Panc1 (cell line): ENCODE results near the gene MIER2. TPM values are rescaled to one million over a fixed set of nuclear protein-coding genes. Genes with fewer than 3 reads are reported as not detected.

Source experiments
- ATAC-seq: fragments of 200-7000 bp; cut with Tn5 transposase; 2 replicates; pipeline ENCODE4 v1.9.1; 2020; ENCODE audit warnings: mild to moderate bottlenecking, moderate library complexity
- BruUV-seq: library from RNA; stranded (reverse); fragments of 400-500 nt; replicated peaks from 2 replicates; lab custom pipeline; 2021; lab: Mats Ljungman, UMichigan
- CTCF ChIA-PET: fragments of 300-600 bp; sonication (Branson Sonifier 250); formaldehyde crosslinking; loops from one replicate; lab custom pipeline; 2022; ENCODE audit warnings: antibody characterized with exemption; lab: Charles Lee
- POLR2A ChIA-PET: fragments of 300-600 bp; sonication (Branson Sonifier 250); formaldehyde crosslinking; loops from one replicate; lab custom pipeline; 2022; ENCODE audit warnings: antibody characterized with exemption; lab: Charles Lee
- DNase-seq: peaks from one replicate; pipeline ENCODE4 v3.0.0-alpha.2; 2010; ENCODE audit warnings: low read depth, low spot score
- H3K27ac ChIP-seq: 2 replicates; pipeline ENCODE4 v1.5.1; 2011; ENCODE audit warnings: mild to moderate bottlenecking, low read length, inconsistent platforms
- H3K27me3 ChIP-seq: fragments of 200-500 bp; sonication (Bioruptor generic); 2 replicates; pipeline ENCODE4 v1.6.0; 2014; ENCODE audit warnings: low read length, inconsistent platforms; ENCODE audit not compliant: control insufficient read depth, insufficient read depth
- H3K36me3 ChIP-seq: fragments of 200-500 bp; sonication (Bioruptor generic); 2 replicates; pipeline ENCODE4 v1.5.1; 2014; ENCODE audit warnings: inconsistent platforms, mild to moderate bottlenecking, low read length, moderate library complexity; ENCODE audit not compliant: control insufficient read depth, insufficient read depth
- H3K4me1 ChIP-seq: 2 replicates; pipeline ENCODE4 v1.5.1; 2011; ENCODE audit warnings: inconsistent platforms, mild to moderate bottlenecking, low read length, moderate library complexity; ENCODE audit not compliant: control insufficient read depth, insufficient read depth
- H3K4me3 ChIP-seq, 2 experiments: 2 replicates each; pipeline ENCODE4 v1.5.1; 2011 to 2012; ENCODE audit warnings: low read depth in 2 of 2, low read length in 2 of 2, mild to moderate bottlenecking in 2 of 2, inconsistent platforms in 1 of 2, moderate library complexity in 1 of 2
- H3K9me3 ChIP-seq: fragments of 200-500 bp; sonication (Bioruptor generic); 2 replicates; pipeline ENCODE4 v1.5.1; 2014; ENCODE audit warnings: low read depth, mild to moderate bottlenecking, inconsistent platforms, low read length, moderate library complexity; ENCODE audit not compliant: control insufficient read depth, insufficient read depth
- CTCF ChIP-seq: fragments of 450-650 bp; IDR thresholded peaks from 2 replicates; pipeline ENCODE4 v1.5.1; 2017; ENCODE audit warnings: mild to moderate bottlenecking
- POLR2AphosphoS5 ChIP-seq: IDR thresholded peaks from 2 replicates; pipeline ENCODE4 v1.6.1; 2012; ENCODE audit warnings: mild to moderate bottlenecking, low read depth, low read length, moderate library complexity
- REST ChIP-seq, 2 experiments: IDR thresholded peaks; 2 replicates each; pipeline ENCODE4 v1.6.1; 2011 to 2012; ENCODE audit warnings: low read depth in 2 of 2, control low read depth in 1 of 2, low read length in 1 of 2, mild to moderate bottlenecking in 1 of 2, moderate library complexity in 1 of 2; ENCODE audit not compliant: insufficient read depth in 1 of 2
- SIN3A ChIP-seq: IDR thresholded peaks from 2 replicates; pipeline ENCODE4 v1.6.1; 2012; ENCODE audit warnings: low read depth, mild to moderate bottlenecking, low read length, moderate library complexity, borderline replicate concordance; ENCODE audit not compliant: insufficient read depth
- TCF7L2 ChIP-seq: IDR thresholded peaks from 2 replicates; pipeline ENCODE4 v1.6.1; 2011; ENCODE audit warnings: mild to moderate bottlenecking, low read depth, low read length, inconsistent platforms
- in situ Hi-C: cut with HindIII; loops from 2 replicates; pipeline ENCODE4 v1.10.0; 2016; ENCODE audit warnings: low sequenced_read_pairs, low pct_unique_long_range_greater_than_20kb
- intact Hi-C: fragments of 100-400 bp; cut with micrococcal nuclease; formaldehyde crosslinking; loops from one replicate; pipeline ENCODE4 v1.10.0; 2022; ENCODE audit not compliant: unreplicated experiment
- total RNA-seq: library from RNA; stranded (reverse); gene quantifications from one replicate; pipeline ENCODE4 v1.2.1, GENCODE V29; 2021; ENCODE audit not compliant: unreplicated experiment

MIER2 gene
- total RNA-seq, 1 experiment from 2014 or later, result 32.1 TPM

GRCh38 chr19:317710-318508 is 26.7 kb downstream of the MIER2 start:
- ATAC-seq, result no peak
- DNase-seq, result no peak
- no peaks in the 10 kb centered on the region for H3K4me1 ChIP-seq
- POLR2A ChIA-PET, result no interaction called here
- in situ Hi-C loops (no loop called here), intact Hi-C loops (no loop called here)
- H3K4me3 ChIP-seq, result no peak overlapping the region
- H3K36me3 ChIP-seq, result no peaks in the 10 kb centered on the region
- CTCF ChIA-PET, result no interaction called here
- TSS peak; percentile 35 for BruUV-seq
- no peaks in the 10 kb centered on the region for H3K9me3 ChIP-seq
- H3K27ac ChIP-seq, result no peak overlapping the region
- TF ChIP-seq REST (IDR thresholded peaks at IDR 0.05; ENCODE audit: insufficient read depth in 1 of 2, low read depth in 2 of 2, low read length in 1 of 2), result no peak
- no peak for TF ChIP-seq POLR2AphosphoS5
- TF ChIP-seq TCF7L2, result no peak
- H3K27me3 ChIP-seq, result no peaks in the 10 kb centered on the region

GRCh38 chr19:315811-316210 is 28.8 kb downstream of the MIER2 start:
- no TSS peak for BruUV-seq
- CTCF ChIA-PET, result no interaction called here
- intact Hi-C loops, result no loop called here
- Histone ChIP-seq H3K27ac (no peak overlapping the region), H3K9me3 (no peaks in the 10 kb centered on the region), H3K27me3 (no peaks in the 10 kb centered on the region), H3K4me3 (no peak overlapping the region), H3K36me3 (no peaks in the 10 kb centered on the region), H3K4me1 (no peaks in the 10 kb centered on the region)
- in situ Hi-C loops, result no loop called here
- POLR2A ChIA-PET, result no interaction called here
- DNase-seq (no peak), ATAC-seq (no peak)
- TF ChIP-seq SIN3A (no peak), REST (IDR thresholded peaks at IDR 0.05; ENCODE audit: insufficient read depth in 1 of 2, low read depth in 2 of 2, low read length in 1 of 2) (no peak), TCF7L2 (no peak), CTCF (no peak), POLR2AphosphoS5 (no peak)
